ENCODE data around the gene SPEF2.

The SPEF2 gene

DNA sequence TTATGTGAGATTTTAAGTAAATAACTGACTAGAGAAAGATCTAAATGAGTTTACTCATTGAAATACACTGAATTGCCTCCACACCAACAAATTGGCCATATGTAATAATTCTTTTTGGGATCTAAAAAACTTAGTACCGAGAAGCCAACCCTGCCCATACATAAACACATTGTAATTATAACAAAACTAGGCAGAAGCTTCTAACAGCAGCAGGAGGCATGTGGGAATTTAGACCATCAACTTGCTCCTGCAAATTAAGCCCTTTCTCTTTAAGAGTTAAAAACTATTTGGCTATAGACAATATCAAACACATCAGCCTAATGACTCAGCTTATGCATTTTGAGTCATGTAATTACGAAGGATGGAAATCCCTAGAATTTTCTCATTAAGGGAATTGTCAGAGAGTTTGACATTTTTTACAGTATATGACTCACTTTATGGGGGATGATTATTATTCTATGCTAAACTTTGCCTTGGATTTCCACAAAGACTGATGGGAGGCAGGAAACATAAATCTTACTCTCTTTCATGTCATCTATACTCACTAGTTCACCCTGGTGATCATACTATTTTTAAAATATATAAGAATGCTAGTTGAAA, 240.0 kb downstream of the SPEF2 start:
- DNase-seq = no peak

DNA sequence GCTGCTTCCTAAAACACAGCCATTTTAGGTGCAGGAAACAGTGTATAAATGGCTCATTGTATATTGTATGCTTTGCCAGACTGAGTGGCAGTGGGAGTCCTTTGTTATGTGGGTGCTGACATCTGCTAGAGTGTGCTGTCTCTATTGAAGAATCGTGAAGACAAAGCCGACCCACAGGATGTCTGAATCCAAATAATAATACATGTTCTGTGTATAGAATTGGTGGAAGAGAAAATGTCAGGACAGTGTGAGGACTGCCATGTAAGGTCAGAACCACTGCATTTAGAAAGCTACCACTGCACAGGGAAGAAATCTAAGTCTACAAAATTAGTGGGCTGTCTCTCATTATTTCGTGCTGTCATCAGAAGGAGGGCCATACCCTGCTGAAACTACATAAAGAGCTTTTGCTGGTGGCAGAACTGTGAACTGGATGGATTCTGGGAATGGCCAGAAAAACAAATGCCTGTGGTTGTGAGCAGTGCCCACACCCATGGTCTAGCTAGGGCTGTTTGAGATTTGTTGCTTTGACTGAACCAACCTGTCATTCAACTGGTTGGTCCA, 241.5 kb downstream of the SPEF2 start:
- no peak for DNase-seq

DNA sequence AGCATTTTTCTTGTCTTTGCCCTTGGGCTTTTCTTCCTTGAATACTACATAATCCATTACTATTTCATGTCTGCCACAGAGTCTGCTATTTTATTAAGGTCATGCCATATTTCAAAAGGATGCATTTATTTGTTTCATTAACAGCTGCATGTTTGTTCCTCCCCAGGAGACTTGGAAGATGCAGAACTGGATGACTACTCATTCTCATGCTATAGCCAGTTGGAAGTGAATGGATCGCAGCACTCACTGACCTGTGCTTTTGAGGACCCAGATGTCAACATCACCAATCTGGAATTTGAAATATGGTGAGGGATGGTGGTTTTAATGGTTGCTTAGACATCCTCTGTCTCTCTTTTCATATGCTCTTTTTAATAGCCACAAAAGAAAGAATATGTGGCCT, 243.0 kb downstream of the SPEF2 start:
- DNase-seq = no peak

DNA sequence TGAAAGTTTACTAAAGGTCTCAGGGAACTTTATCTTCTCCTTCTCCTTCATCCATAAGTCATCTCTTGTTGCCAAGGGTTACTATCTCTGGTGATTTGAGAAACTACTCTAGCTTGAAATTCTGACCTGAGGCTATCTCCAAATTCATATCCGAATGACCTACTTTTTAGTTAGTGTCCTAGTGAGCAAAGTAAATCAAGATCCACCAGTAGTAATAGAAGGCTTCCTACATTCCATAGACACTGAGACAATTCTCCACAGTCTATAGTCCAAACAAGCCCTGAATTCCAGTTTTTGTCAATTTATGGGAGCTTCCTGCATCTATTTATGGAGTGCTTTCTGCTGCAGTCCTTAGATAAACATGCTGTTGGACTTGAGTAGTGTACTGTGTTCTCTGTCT, 244.1 kb downstream of the SPEF2 start:
- DNase-seq = no peak

DNA sequence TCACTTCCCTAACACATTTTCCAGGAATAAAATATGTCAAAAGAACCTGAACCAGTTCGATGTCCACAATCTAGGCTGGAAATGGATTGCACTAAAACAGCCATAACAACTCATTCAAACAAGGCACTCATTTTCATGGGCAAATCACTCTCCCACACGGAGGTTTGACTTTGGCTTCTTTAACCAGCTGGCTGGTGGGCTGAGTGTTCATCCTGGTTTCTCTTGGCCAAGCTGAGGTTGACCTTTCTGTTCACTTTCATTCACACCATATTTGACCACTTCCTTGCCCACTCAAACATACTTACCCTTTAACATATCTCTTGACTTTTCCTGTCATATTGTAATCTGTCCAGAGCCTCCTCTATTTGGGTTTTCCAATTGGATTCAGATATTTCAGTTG, 244.5 kb downstream of the SPEF2 start:
- no peak for DNase-seq

DNA sequence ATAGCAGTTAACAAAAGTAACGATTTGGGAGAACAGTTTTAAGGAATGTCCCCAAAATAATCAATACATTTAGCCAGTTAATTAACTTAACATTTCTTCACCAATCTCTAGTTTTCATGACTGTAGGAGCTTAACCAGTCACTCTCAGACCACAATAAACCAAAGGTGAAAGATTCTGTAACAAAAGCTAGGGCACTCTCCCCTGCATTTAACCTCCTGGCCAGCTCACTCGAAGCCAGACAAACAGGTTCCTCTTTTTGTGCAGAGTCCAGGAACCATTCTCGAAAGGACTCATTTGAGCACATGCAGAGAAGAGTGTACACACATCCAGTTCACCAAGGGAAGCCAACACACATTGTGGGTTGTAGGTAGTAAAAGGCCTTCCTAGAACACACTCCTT, 245.5 kb downstream of the SPEF2 start:
- DNase-seq = no peak

Measured in stimulated activated CD4-positive, alpha-beta T cell treated with anti-CD3 and anti-CD28 coated beads, Interleukin-4, amount 100 ng/mL, for 1 hour (primary cell).